CD14-positive monocyte (primary cell): ENCODE data around the gene SS18L1. TPM values are rescaled to one million over a fixed set of nuclear protein-coding genes. Genes with fewer than 3 reads are reported as not detected.

Experiments used
- DNase-seq, 3 donors: peaks; one replicate each; pipeline ENCODE4 v3.0.0-alpha.2; 2011 to 2022
- H2AFZ ChIP-seq: 2 replicates; pipeline ENCODE4 v1.6.0; 2012; ENCODE audit warnings: mild to moderate bottlenecking, low read depth, low read length, inconsistent platforms; ENCODE audit not compliant: insufficient read depth, poor library complexity, severe bottlenecking
- H3K27ac ChIP-seq, 2 donors: 1 replicate in 1 of 2; 2 replicates in 1 of 2; pipeline ENCODE4 v1.5.1; 2012 to 2013; ENCODE audit warnings: low read length in 2 of 2, control low read depth in 1 of 2, inconsistent platforms in 1 of 2, low read depth in 1 of 2, mild to moderate bottlenecking in 1 of 2
- H3K27me3 ChIP-seq, 2 donors: one replicate each; pipeline versions ENCODE4 v1.6.0 to v1.6.1; 2011 to 2013; ENCODE audit warnings: low read length in 2 of 2; ENCODE audit not compliant: control insufficient read depth in 2 of 2, insufficient read depth in 2 of 2
- H3K36me3 ChIP-seq, 2 donors: replicated peaks in 1 of 2; 1 replicate in 1 of 2; 2 replicates in 1 of 2; pipeline versions ENCODE4 v1.5.1 to v1.6.1; 2012 to 2013; ENCODE audit warnings: low read length in 2 of 2, control low read depth in 1 of 2, inconsistent platforms in 1 of 2, mild to moderate bottlenecking in 1 of 2; ENCODE audit not compliant: insufficient read depth in 2 of 2, control insufficient read depth in 1 of 2
- H3K4me1 ChIP-seq, 2 donors: 1 replicate in 1 of 2; 2 replicates in 1 of 2; pipeline versions ENCODE4 v1.5.1 to v1.6.1; 2012 to 2013; ENCODE audit warnings: low read length in 2 of 2, control low read depth in 1 of 2, inconsistent platforms in 1 of 2, mild to moderate bottlenecking in 1 of 2, moderate library complexity in 1 of 2; ENCODE audit not compliant: insufficient read depth in 2 of 2, control insufficient read depth in 1 of 2
- H3K4me2 ChIP-seq: replicated peaks from 2 replicates; pipeline ENCODE3; 2012; ENCODE audit warnings: low read length, moderate library complexity, mild to moderate bottlenecking; ENCODE audit not compliant: poor library complexity, severe bottlenecking; ENCODE audit errors: extremely low read depth
- H3K4me3 ChIP-seq, 3 experiments: fragments of 200-600 bp in 1 of 3; sonication (generic) in 1 of 3; replicated peaks in 1 of 3; 1 replicate in 2 of 3; 2 replicates in 1 of 3; pipeline ENCODE4 v1.5.1; 2011 to 2013; ENCODE audit warnings: low read length in 3 of 3, mild to moderate bottlenecking in 3 of 3, control low read depth in 2 of 3, low read depth in 2 of 3, inconsistent platforms in 1 of 3, moderate library complexity in 1 of 3
- H3K79me2 ChIP-seq: 2 replicates; pipeline ENCODE4 v1.6.0; 2012; ENCODE audit warnings: mild to moderate bottlenecking, control low read depth, inconsistent platforms, low read length, moderate library complexity; ENCODE audit not compliant: insufficient read depth
- H3K9ac ChIP-seq: 2 replicates; pipeline ENCODE4 v1.6.0; 2017; ENCODE audit warnings: low read length, mild to moderate bottlenecking; ENCODE audit not compliant: insufficient read depth, poor library complexity, severe bottlenecking
- H3K9me3 ChIP-seq, 2 donors: replicated peaks in 1 of 2; 1 replicate in 1 of 2; 2 replicates in 1 of 2; pipeline versions ENCODE4 v1.5.1 to v1.6.1; 2012 to 2013; ENCODE audit warnings: low read length in 2 of 2, control low read depth in 1 of 2; ENCODE audit not compliant: control insufficient read depth in 1 of 2, insufficient read depth in 1 of 2
- H4K20me1 ChIP-seq: 2 replicates; pipeline ENCODE4 v1.6.0; 2012; ENCODE audit warnings: mild to moderate bottlenecking, low read length, control low read depth, moderate library complexity; ENCODE audit not compliant: insufficient read depth
- H3K27ac Mint-ChIP-seq, 7 donors: one replicate each; pipeline ENCODE4 v1.8.0; 2020; ENCODE audit warnings: mild to moderate bottlenecking in 7 of 7, mixed read lengths in 7 of 7, moderate library complexity in 6 of 7, inconsistent platforms in 2 of 7
- H3K27me3 Mint-ChIP-seq, 3 donors: one replicate each; pipeline ENCODE4 v1.8.0; 2021 to 2022; ENCODE audit warnings: low read depth in 3 of 3, mild to moderate bottlenecking in 3 of 3, mixed read lengths in 3 of 3, moderate library complexity in 3 of 3, inconsistent platforms in 1 of 3
- H3K36me3 Mint-ChIP-seq, 2 donors: one replicate each; pipeline ENCODE4 v1.8.0; 2020; ENCODE audit warnings: mixed read lengths in 2 of 2, inconsistent platforms in 1 of 2, mild to moderate bottlenecking in 1 of 2
- H3K4me1 Mint-ChIP-seq: one replicate; pipeline ENCODE4 v1.8.0; 2020; ENCODE audit warnings: mild to moderate bottlenecking, mixed read lengths
- H3K4me3 Mint-ChIP-seq, 2 donors: one replicate each; pipeline ENCODE4 v1.8.0; 2020; ENCODE audit warnings: mild to moderate bottlenecking in 2 of 2, mixed read lengths in 2 of 2, moderate library complexity in 1 of 2
- H3K9me3 Mint-ChIP-seq, 7 donors: one replicate each; pipeline ENCODE4 v1.8.0; 2020 to 2022; ENCODE audit warnings: mixed read lengths in 7 of 7, mild to moderate bottlenecking in 6 of 7, moderate library complexity in 6 of 7, inconsistent platforms in 2 of 7
- WGBS: methylation state at CpG from one replicate; pipeline ENCODE4 v1.1.5; 2013; ENCODE audit warnings: missing lambda C conversion rate; ENCODE audit not compliant: insufficient coverage; 5-methylcytosine and 5-hydroxymethylcytosine counted together
- intact Hi-C, 2 donors: fragments of 100-400 bp; cut with micrococcal nuclease; formaldehyde crosslinking; loops; one replicate each; pipeline versions ENCODE4 v1.15.0 to v1.15.1; 2023
- polyA plus RNA-seq, 3 donors: library from polyadenylated mRNA; depleted of rRNA in 1 of 3; unstranded in 2 of 3; stranded (reverse) in 1 of 3; fragments of 300-500 nt in 2 of 3; fragments of >200 nt in 1 of 3; fragmentation: Illumina TruSeq in 2 of 3; gene quantifications; 1 replicate in 2 of 3; 2 replicates in 1 of 3; pipeline ENCODE4 v1.2.3, GENCODE V29; 2012 to 2021
- TF ChIP-seq, protein P1 (sequence below): fragments of 200-600 bp; IDR thresholded peaks from one replicate; pipeline ENCODE4 v1.8.0; 2022; ENCODE audit warnings: antibody characterized with exemption, mild to moderate bottlenecking

The SS18L1 gene
- polyA plus RNA-seq, 3 donors = 0.75 to 16.5 (median 1.1) TPM

DNA sequence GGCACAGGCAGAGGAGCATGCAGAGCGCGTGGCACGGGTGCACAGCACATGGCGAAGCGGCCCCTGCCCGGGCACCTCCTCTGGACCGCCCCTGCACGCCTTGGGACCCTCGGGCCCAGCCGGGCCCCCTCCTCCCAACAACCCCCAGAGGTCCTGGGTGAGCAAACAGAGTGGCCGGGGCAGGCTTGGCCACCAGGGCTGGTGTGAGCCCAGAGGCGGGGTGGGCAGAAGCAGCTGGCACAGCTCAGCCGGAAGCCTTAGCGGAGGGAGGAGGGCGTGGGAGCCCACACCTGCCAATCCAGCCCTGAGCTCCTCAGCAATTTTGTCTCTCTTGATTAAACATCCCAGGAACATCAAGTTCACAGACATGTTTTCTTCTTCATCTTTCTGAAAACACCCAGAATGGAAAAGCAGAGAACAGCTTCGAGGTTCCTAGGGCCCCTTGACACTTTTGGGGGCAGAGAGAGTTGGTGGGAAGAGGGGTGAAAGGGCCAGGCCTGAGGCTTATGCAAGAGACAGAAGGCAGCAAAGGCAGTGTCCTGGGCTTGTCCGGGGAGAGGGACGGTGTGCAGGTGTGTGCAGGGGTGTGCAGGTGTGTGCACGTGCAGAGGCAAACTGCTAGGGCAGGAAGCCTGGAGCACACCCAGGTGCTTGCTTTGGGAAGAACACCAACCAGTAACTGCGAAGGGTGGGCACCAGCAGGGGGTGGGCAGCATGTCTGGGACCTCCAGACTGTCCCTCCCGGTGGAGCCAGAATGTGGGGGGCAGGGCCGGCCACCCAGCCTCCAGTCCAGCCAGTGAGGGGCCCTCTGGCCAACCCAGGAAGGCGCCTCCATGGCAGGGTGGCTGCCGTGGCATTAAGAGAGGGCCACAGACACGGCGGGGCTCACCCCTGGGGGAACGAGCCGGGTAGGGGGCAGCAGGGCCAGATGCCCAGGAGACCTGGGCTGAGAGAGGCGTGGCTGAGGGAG, 71.7 kb downstream of the SS18L1 start:
- Mint-ChIP-seq H3K9me3 (peaks cover 0 to 2% (median 0%) of the 10 kb centered on the region in 7 donors), H3K36me3 (no peaks in the 10 kb centered on the region), H3K4me3 (no peak overlapping the region), H3K4me1 (no peaks in the 10 kb centered on the region), H3K27ac (no peak overlapping the region), H3K27me3 (peaks cover 16 to 45% (median 28%) of the 10 kb centered on the region in 3 donors)
- no peak for DNase-seq
- H4K20me1 ChIP-seq = no peaks in the 10 kb centered on the region
- no peaks in the 10 kb centered on the region for H3K79me2 ChIP-seq
- no peak overlapping the region for H3K4me2 ChIP-seq
- H3K9ac ChIP-seq = no peak overlapping the region
- H2AFZ ChIP-seq = no peak overlapping the region
- WGBS = 87% methylated on average over 22 of the region's 29 CpGs
- intact Hi-C loops = no loop called here
- no peaks in the 10 kb centered on the region for H3K4me1 ChIP-seq
- peaks cover 4 to 24% of the 10 kb centered on the region in 2 donors for H3K27me3 ChIP-seq
- H3K36me3 ChIP-seq = no peaks in the 10 kb centered on the region
- H3K4me3 ChIP-seq = no peak overlapping the region
- H3K27ac ChIP-seq = no peak overlapping the region
- peaks cover 0 to 3% of the 10 kb centered on the region in 2 donors for H3K9me3 ChIP-seq
- TF ChIP-seq, protein P1, sequence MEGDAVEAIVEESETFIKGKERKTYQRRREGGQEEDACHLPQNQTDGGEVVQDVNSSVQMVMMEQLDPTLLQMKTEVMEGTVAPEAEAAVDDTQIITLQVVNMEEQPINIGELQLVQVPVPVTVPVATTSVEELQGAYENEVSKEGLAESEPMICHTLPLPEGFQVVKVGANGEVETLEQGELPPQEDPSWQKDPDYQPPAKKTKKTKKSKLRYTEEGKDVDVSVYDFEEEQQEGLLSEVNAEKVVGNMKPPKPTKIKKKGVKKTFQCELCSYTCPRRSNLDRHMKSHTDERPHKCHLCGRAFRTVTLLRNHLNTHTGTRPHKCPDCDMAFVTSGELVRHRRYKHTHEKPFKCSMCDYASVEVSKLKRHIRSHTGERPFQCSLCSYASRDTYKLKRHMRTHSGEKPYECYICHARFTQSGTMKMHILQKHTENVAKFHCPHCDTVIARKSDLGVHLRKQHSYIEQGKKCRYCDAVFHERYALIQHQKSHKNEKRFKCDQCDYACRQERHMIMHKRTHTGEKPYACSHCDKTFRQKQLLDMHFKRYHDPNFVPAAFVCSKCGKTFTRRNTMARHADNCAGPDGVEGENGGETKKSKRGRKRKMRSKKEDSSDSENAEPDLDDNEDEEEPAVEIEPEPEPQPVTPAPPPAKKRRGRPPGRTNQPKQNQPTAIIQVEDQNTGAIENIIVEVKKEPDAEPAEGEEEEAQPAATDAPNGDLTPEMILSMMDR = no peak

DNA sequence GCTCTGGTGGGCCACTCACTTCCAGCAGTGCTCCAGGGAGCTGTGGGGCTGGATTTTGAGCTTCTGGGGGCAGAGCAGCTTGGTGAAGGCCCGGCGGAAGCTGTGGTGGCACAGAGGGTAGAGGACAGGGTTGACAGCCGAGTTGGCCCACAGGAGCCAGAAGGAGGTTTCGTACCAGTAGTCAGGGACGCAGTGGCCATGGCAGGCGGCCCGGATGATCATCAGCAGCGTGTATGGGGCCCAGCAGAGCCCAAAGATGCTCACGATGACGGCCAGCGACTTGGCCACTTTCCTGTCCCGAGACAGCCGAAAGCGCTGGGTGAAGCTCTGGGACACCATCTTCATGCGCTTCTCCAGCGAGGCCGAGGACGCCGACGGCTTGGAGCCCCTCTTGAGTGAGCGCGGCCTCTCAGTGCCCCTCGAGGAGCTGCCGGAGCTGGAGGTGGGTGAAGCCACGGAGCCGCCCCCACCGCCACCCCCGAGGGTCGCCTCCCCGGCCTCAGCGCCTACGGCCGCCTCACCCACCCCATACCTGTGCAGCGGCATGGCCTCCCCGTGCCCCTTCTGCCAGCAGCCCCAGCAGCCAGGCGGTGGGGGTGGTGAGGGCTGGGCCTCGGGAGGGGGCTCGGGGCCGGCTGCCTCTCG, 72.5 kb downstream of the SS18L1 start:
- H3K27me3 Mint-ChIP-seq = peaks cover 23 to 48% (median 35%) of the 10 kb centered on the region in 3 donors
- H3K9me3 Mint-ChIP-seq = peaks cover 0 to 5% (median 1%) of the 10 kb centered on the region in 7 donors
- Histone ChIP-seq H3K4me3 (no peak overlapping the region), H3K27me3 (peaks cover 6 to 28% of the 10 kb centered on the region in 2 donors), H3K36me3 (no peaks in the 10 kb centered on the region), H3K4me1 (no peaks in the 10 kb centered on the region), H2AFZ (no peak overlapping the region), H4K20me1 (no peaks in the 10 kb centered on the region), H3K9ac (no peak overlapping the region), H3K79me2 (no peaks in the 10 kb centered on the region), H3K27ac (no peak overlapping the region), H3K9me3 (peaks cover 0 to 3% of the 10 kb centered on the region in 2 donors), H3K4me2 (no peak overlapping the region)
- 89% methylated on average over 39 of the region's 40 CpGs for WGBS
- no peak overlapping the region for H3K4me3 Mint-ChIP-seq
- TF ChIP-seq, protein P1 = no peak
- no peaks in the 10 kb centered on the region for H3K4me1 Mint-ChIP-seq
- H3K27ac Mint-ChIP-seq = no peak overlapping the region
- no peak for DNase-seq
- H3K36me3 Mint-ChIP-seq = no peaks in the 10 kb centered on the region
- intact Hi-C loops = no loop called here
